ENCODE data around the gene ICAM1.

ICAM1 gene

GRCh38 chr19:10284960-10285278, 14.0 kb downstream of the ICAM1 start:
- TF ChIP-seq, protein P1, sequence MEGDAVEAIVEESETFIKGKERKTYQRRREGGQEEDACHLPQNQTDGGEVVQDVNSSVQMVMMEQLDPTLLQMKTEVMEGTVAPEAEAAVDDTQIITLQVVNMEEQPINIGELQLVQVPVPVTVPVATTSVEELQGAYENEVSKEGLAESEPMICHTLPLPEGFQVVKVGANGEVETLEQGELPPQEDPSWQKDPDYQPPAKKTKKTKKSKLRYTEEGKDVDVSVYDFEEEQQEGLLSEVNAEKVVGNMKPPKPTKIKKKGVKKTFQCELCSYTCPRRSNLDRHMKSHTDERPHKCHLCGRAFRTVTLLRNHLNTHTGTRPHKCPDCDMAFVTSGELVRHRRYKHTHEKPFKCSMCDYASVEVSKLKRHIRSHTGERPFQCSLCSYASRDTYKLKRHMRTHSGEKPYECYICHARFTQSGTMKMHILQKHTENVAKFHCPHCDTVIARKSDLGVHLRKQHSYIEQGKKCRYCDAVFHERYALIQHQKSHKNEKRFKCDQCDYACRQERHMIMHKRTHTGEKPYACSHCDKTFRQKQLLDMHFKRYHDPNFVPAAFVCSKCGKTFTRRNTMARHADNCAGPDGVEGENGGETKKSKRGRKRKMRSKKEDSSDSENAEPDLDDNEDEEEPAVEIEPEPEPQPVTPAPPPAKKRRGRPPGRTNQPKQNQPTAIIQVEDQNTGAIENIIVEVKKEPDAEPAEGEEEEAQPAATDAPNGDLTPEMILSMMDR (IDR thresholded peaks at IDR 0.05; ENCODE audit: extremely low read depth, insufficient read depth, missing control alignments) = no peak
- in situ Hi-C loops (cut with MboI; ENCODE audit: low pct_unique_long_range_greater_than_20kb, low sequenced_read_pairs, unreplicated experiment) = no loop called here
- DNase-seq (ENCODE audit: low spot score) = no peak

DNA sequence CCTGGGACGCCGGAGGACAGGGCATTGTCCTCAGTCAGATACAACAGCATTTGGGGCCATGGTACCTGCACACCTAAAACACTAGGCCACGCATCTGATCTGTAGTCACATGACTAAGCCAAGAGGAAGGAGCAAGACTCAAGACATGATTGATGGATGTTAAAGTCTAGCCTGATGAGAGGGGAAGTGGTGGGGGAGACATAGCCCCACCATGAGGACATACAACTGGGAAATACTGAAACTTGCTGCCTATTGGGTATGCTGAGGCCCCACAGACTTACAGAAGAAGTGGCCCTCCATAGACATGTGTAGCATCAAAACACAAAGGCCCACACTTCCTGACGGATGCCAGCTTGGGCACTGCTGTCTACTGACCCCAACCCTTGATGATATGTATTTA, 14.5 kb downstream of the ICAM1 start:
- DNase-seq (ENCODE audit: low spot score) = no peak
- TF ChIP-seq, protein P1 (IDR thresholded peaks at IDR 0.05; ENCODE audit: extremely low read depth, insufficient read depth, missing control alignments) = no peak
- in situ Hi-C loops (cut with MboI; ENCODE audit: low pct_unique_long_range_greater_than_20kb, low sequenced_read_pairs, unreplicated experiment) = no loop called here

- in situ Hi-C loops (cut with MboI; ENCODE audit: low pct_unique_long_range_greater_than_20kb, low sequenced_read_pairs, unreplicated experiment) = no loop called here
- DNase-seq (ENCODE audit: low spot score) = peak; percentile 63
- TF ChIP-seq, protein P1 (IDR thresholded peaks at IDR 0.05; ENCODE audit: extremely low read depth, insufficient read depth, missing control alignments) = no peak
Measured at GRCh38 chr19:10286803-10287737, 16.1 kb downstream of the ICAM1 start, which contains the start of gene ICAM4. Gene ICAM4, plus strand, starts transcription at chr19:10286955. Its CDS starts 58 bp downstream, at chr19:10287013.

DNA sequence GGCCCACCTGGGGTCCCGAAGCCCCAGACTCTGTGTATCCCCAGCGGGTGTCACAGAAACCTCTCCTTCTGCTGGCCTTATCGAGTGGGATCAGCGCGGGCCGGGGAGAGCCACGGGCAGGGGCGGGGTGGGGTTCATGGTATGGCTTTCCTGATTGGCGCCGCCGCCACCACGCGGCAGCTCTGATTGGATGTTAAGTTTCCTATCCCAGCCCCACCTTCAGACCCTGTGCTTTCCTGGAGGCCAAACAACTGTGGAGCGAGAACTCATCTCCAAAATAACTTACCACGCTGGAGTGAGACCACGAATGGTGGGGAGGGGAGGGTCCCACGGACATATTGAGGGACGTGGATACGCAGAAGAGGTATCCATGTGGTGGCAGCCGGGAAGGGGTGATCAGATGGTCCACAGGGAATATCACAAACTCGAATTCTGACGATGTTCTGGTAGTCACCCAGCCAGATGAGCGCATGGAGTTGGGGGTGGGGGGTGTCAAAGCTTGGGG, 17.8 kb downstream of the ICAM1 start:
- in situ Hi-C loops (cut with MboI; ENCODE audit: low pct_unique_long_range_greater_than_20kb, low sequenced_read_pairs, unreplicated experiment) = no loop called here
- DNase-seq (ENCODE audit: low spot score) = peak; percentile 81
- TF ChIP-seq, protein P1 (IDR thresholded peaks at IDR 0.05; ENCODE audit: extremely low read depth, insufficient read depth, missing control alignments) = no peak

GRCh38 chr19:10289167-10289835, 18.4 kb downstream of the ICAM1 start:
- in situ Hi-C loops (cut with MboI; ENCODE audit: low pct_unique_long_range_greater_than_20kb, low sequenced_read_pairs, unreplicated experiment) = no loop called here
- TF ChIP-seq, protein P1 (IDR thresholded peaks at IDR 0.05; ENCODE audit: extremely low read depth, insufficient read depth, missing control alignments) = no peak
- DNase-seq (ENCODE audit: low spot score) = peak; percentile 75

- peak; percentile 58 for DNase-seq (ENCODE audit: low spot score)
- in situ Hi-C loops (cut with MboI; ENCODE audit: low pct_unique_long_range_greater_than_20kb, low sequenced_read_pairs, unreplicated experiment) = no loop called here
- TF ChIP-seq, protein P1 (IDR thresholded peaks at IDR 0.05; ENCODE audit: extremely low read depth, insufficient read depth, missing control alignments) = no peak
Measured at GRCh38 chr19:10289836-10290356, 19.0 kb downstream of the ICAM1 start, which contains the start of gene ICAM5. Gene ICAM5, plus strand, starts transcription at chr19:10289952. Its CDS starts 92 bp downstream, at chr19:10290044.

Measured in GM13977 (cell line).